ENCODE measurements around the gene CPPED1.

Gene CPPED1

DNA sequence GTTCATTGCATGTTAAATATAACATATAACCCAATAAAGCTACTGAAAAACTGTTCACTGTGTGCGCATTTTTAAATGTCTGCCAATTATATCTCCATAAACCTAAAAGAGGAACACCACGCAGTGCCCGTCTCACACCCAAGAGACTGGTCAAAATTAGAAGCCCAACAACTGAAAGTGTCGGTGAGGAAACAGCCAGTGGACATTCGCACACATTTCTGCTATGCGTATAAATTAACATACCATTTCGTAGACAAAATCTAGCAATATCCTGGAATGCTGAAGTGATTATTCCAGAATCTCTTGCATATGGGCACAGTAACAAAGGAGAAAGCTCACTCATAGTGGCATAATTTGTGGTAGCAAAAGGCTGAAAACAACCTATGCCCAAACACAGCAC is 55.9 kb downstream of the CPPED1 start:
- Histone ChIP-seq H3K4me3 (ENCODE audit: low read length) (no peak overlapping the region), H3K27me3 (ENCODE audit: control insufficient read depth, insufficient read depth, low read length) (no peaks in the 10 kb centered on the region), H3K27ac (ENCODE audit: low read length) (no peak overlapping the region), H3K4me1 (ENCODE audit: control insufficient read depth, low read depth, low read length) (no peaks in the 10 kb centered on the region), H3K9ac (ENCODE audit: low read length) (no peak overlapping the region), H3K9me3 (ENCODE audit: control insufficient read depth, low read depth, low read length) (no peaks in the 10 kb centered on the region), H3K36me3 (ENCODE audit: control insufficient read depth, low read depth, low read length) (no peaks in the 10 kb centered on the region)

DNA sequence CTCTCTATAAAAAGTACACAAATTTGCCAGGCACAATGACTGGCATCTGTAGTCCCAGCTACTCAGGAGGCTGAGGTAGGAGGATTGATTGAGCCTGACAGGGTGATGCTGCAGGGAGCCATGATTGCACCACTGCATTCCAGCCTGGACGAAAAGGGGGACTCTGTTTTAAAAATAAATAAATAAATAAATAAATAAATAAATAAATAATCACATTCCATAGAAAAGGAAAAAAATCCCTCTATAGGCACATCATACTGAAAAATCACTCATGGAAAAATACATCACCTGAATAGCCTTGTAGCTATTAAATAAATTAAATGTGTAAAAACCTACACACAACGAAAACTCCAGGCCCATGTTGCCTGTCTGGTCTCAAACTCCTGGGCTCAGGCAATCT is 56.4 kb downstream of the CPPED1 start:
- no peak overlapping the region for H3K9ac ChIP-seq (ENCODE audit: low read length)
- H3K9me3 ChIP-seq (ENCODE audit: control insufficient read depth, low read depth, low read length), result no peaks in the 10 kb centered on the region
- no peaks in the 10 kb centered on the region for H3K4me1 ChIP-seq (ENCODE audit: control insufficient read depth, low read depth, low read length)
- no peaks in the 10 kb centered on the region for H3K36me3 ChIP-seq (ENCODE audit: control insufficient read depth, low read depth, low read length)
- H3K27ac ChIP-seq (ENCODE audit: low read length), result no peak overlapping the region
- H3K27me3 ChIP-seq (ENCODE audit: control insufficient read depth, insufficient read depth, low read length), result no peaks in the 10 kb centered on the region
- H3K4me3 ChIP-seq (ENCODE audit: low read length), result no peak overlapping the region

DNA sequence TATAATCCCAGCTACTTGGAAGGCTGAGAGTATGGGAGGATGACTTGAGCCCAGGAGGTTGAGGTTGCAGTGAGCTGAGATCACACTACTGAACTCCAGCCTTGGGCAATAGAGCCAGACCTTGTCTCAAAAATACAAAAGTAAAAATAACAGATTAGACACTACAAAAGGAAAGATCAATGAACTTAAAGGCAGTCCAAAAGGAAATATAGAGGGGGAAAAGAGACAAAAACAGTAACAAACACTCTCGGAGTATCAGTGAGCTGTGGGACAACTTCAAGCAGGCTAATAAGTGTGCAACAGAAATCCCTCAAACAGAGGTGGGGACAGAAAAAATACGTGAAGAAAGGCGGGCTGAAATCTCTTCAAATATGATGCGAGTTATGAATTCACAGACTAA is 58.8 kb downstream of the CPPED1 start:
- Histone ChIP-seq H3K27me3 (ENCODE audit: control insufficient read depth, insufficient read depth, low read length) (no peaks in the 10 kb centered on the region), H3K9me3 (ENCODE audit: control insufficient read depth, low read depth, low read length) (no peaks in the 10 kb centered on the region), H3K4me3 (ENCODE audit: low read length) (no peak overlapping the region)

DNA sequence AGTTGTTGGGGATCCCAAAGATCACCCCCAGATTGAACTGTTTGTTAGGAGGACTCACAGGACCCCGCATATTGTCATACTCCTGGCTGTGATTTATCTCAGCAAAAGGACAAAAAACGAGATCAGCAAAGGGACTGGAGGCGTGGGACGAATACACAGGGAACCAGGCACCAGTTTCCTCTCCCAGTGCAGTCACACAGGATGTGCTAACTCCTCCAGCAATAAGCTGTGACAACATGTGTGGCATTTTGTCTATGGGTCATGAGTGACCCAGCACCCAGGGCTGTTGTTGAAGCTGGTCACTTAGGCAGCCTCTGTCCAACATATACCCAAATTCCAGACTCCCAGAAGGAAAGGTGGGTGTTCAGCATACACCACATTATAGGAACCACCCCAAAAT is 60.9 kb downstream of the CPPED1 start:
- Histone ChIP-seq H3K36me3 (ENCODE audit: control insufficient read depth, low read depth, low read length) (no peaks in the 10 kb centered on the region), H3K4me1 (ENCODE audit: control insufficient read depth, low read depth, low read length) (peaks cover 7% of the 10 kb centered on the region), H3K9me3 (ENCODE audit: control insufficient read depth, low read depth, low read length) (no peaks in the 10 kb centered on the region), H3K9ac (ENCODE audit: low read length) (no peak overlapping the region), H3K4me3 (ENCODE audit: low read length) (no peak overlapping the region), H3K27me3 (ENCODE audit: control insufficient read depth, insufficient read depth, low read length) (no peaks in the 10 kb centered on the region), H3K27ac (ENCODE audit: low read length) (no peak overlapping the region)

More for the DNA sequence above, 58.8 kb downstream of the CPPED1 start:
- no peak overlapping the region for H3K9ac ChIP-seq (ENCODE audit: low read length)
- no peaks in the 10 kb centered on the region for H3K36me3 ChIP-seq (ENCODE audit: control insufficient read depth, low read depth, low read length)
- peaks cover 7% of the 10 kb centered on the region for H3K4me1 ChIP-seq (ENCODE audit: control insufficient read depth, low read depth, low read length)
- no peak overlapping the region for H3K27ac ChIP-seq (ENCODE audit: low read length)

DNA sequence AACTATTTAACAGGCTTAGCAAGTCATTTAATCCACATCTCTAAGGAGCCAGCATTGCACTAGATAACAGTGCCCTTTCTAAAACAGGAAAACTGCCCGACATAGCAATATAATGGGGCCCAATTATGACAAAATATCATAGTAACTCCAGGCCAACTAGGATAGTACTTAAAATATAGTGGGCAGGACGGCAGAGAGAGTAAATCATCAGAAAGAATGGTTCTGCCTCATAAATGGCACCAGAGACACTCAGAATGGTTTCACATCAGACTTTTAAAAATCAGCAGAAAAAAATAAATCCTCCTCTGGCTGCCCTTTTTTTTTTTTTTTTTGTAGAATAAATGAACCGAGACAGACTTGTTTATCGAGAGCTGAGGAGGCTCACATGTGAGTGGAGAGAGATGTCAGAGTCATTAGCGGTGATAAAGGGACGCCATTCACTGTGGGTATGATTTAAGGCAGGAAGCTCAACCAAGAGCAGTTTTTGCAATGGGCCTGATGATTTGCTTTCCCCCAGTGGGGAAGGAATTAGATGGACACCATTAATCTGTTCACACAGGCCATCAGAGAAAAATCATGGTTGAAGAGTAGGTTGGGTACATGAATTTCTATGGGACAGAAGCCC is 62.6 kb downstream of the CPPED1 start:
- Histone ChIP-seq H3K4me3 (ENCODE audit: low read length) (no peak overlapping the region), H3K4me1 (ENCODE audit: control insufficient read depth, low read depth, low read length) (peaks cover 7% of the 10 kb centered on the region), H3K9ac (ENCODE audit: low read length) (no peak overlapping the region), H3K27ac (ENCODE audit: low read length) (no peak overlapping the region), H3K27me3 (ENCODE audit: control insufficient read depth, insufficient read depth, low read length) (no peaks in the 10 kb centered on the region), H3K36me3 (ENCODE audit: control insufficient read depth, low read depth, low read length) (no peaks in the 10 kb centered on the region), H3K9me3 (ENCODE audit: control insufficient read depth, low read depth, low read length) (no peaks in the 10 kb centered on the region)

DNA sequence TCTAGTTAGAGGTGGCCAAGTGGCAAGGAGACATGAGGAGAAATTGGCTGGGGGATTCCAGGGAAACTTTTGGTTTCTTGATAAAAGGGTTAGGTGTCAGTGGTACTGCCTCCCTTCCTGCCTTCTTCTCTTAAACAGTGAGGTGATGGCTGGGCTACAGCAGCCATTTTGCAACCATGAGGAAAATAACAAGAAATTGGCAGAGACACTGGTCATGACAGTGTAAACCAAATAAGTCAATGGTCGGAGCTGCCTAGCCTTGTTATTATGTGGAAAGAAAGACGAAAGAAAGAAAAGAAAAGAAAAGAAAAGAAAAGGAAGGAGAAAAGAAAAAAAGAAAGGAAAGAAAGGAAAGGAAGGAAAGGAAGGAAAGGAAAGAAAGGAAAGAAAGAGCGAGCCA is 63.9 kb downstream of the CPPED1 start:
- Histone ChIP-seq H3K4me3 (ENCODE audit: low read length) (no peak overlapping the region), H3K9me3 (ENCODE audit: control insufficient read depth, low read depth, low read length) (no peaks in the 10 kb centered on the region), H3K36me3 (ENCODE audit: control insufficient read depth, low read depth, low read length) (no peaks in the 10 kb centered on the region), H3K4me1 (ENCODE audit: control insufficient read depth, low read depth, low read length) (peaks cover 7% of the 10 kb centered on the region), H3K27me3 (ENCODE audit: control insufficient read depth, insufficient read depth, low read length) (no peaks in the 10 kb centered on the region), H3K9ac (ENCODE audit: low read length) (no peak overlapping the region), H3K27ac (ENCODE audit: low read length) (no peak overlapping the region)

DNA sequence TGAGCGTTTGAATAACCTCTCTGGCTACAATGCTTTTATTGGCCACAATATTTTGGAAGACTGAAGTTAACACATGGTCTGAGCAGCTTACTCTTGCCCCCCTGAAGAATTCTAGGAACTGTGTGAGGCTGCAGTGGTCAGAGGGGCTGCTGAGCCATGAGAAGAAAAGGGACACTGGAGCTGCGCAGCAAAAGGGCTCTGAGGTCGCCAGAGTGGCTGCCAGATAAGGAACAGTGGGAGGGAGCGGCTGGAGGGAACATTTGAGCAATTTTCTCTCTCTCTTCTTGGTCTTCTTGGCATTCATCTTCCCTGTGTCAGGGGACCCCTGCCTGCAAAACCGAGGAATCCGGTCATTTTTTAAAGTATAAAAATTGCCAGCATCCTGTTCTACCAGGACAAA is 66.1 kb downstream of the CPPED1 start:
- no peak overlapping the region for H3K9ac ChIP-seq (ENCODE audit: low read length)
- no peaks in the 10 kb centered on the region for H3K27me3 ChIP-seq (ENCODE audit: control insufficient read depth, insufficient read depth, low read length)
- H3K9me3 ChIP-seq (ENCODE audit: control insufficient read depth, low read depth, low read length), result no peaks in the 10 kb centered on the region
- H3K4me3 ChIP-seq (ENCODE audit: low read length), result no peak overlapping the region
- no peak overlapping the region for H3K27ac ChIP-seq (ENCODE audit: low read length)
- no peaks in the 10 kb centered on the region for H3K36me3 ChIP-seq (ENCODE audit: control insufficient read depth, low read depth, low read length)
- H3K4me1 ChIP-seq (ENCODE audit: control insufficient read depth, low read depth, low read length), result peaks cover 7% of the 10 kb centered on the region

DNA sequence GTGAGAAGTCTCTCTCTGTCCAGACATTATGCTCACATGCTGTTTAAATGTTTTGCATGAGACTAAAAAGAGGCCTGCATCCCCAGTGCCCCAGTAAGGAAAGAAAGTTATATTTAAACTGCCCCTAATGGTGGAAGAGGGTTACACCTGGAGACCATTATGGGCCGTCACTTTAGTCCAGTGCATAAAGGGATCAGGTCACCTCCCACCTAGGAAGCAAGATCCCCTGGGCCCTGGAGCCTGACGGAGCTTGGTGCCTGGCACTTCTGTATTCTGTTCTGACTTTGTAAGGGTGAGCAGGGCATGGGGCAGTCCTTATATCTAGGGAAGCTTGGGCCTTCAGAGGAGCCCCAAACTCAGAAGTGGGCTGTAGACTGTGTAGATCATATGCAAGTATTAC is 67.9 kb downstream of the CPPED1 start:
- Histone ChIP-seq H3K36me3 (ENCODE audit: control insufficient read depth, low read depth, low read length) (no peaks in the 10 kb centered on the region), H3K4me1 (ENCODE audit: control insufficient read depth, low read depth, low read length) (peaks cover 2% of the 10 kb centered on the region), H3K27me3 (ENCODE audit: control insufficient read depth, insufficient read depth, low read length) (no peaks in the 10 kb centered on the region), H3K9me3 (ENCODE audit: control insufficient read depth, low read depth, low read length) (no peaks in the 10 kb centered on the region), H3K4me3 (ENCODE audit: low read length) (no peak overlapping the region), H3K9ac (ENCODE audit: low read length) (no peak overlapping the region), H3K27ac (ENCODE audit: low read length) (no peak overlapping the region)

DNA sequence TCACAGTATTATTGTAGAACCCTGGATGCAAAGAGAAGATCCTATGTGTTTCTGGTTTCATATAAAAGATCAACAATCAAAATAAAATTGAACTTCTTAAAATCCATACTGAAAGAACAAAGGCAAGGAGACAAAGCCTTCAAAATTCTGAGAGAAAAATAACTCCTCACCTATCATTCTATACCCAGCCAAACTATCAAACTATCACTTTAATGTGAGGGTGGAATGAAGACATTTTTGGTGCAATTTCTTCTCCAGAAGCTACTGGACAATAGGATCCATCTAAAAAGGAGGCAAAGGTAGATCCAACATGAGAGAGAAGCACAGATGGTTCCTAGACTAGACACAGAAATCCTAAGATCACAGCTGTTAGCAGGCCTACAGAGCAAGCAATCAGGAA is 71.1 kb downstream of the CPPED1 start:
- no peak overlapping the region for H3K4me3 ChIP-seq (ENCODE audit: low read length)
- H3K27ac ChIP-seq (ENCODE audit: low read length), result no peak overlapping the region
- no peaks in the 10 kb centered on the region for H3K36me3 ChIP-seq (ENCODE audit: control insufficient read depth, low read depth, low read length)
- no peaks in the 10 kb centered on the region for H3K9me3 ChIP-seq (ENCODE audit: control insufficient read depth, low read depth, low read length)
- no peaks in the 10 kb centered on the region for H3K27me3 ChIP-seq (ENCODE audit: control insufficient read depth, insufficient read depth, low read length)
- H3K4me1 ChIP-seq (ENCODE audit: control insufficient read depth, low read depth, low read length), result no peaks in the 10 kb centered on the region
- no peak overlapping the region for H3K9ac ChIP-seq (ENCODE audit: low read length)

DNA sequence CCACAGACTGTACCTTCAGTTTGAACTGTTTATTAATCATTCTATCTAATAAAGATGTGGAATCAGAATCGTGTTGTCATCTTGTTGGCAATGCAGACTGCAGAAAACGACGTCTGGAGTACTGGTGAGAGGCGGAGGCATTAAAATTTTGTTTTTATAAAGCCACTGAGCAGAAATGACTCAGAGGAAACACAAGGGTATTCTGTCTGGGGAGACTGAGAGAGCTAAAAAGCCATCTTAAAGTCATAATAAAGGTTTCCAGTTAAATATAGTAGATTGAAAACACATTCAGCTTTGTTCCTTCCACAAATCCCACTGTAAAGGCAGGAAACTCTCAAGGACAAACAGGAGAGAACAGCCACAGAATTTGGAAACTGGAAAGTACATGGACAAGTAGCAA is 74.2 kb downstream of the CPPED1 start:
- H3K9me3 ChIP-seq (ENCODE audit: control insufficient read depth, low read depth, low read length), result no peaks in the 10 kb centered on the region
- no peak overlapping the region for H3K9ac ChIP-seq (ENCODE audit: low read length)

DNA sequence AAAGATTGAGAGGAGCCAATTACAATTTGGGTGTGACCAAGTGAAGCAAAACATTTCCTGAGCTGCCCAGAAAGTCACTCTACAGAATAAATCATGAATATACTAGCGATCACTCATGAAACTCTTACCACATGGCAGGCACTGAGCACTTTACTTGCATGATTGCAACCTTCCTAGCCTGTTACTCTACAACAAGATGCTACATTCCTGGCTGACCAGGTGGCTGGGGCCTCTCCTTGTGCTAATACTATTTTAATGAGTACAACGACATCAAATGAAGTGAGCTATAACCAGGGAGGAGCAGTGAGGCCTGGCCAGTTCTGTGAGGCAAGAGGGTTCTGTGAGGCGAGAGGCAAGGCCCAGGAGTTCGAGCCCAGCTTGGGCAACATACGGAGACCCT is 75.2 kb downstream of the CPPED1 start:
- Histone ChIP-seq H3K36me3 (ENCODE audit: control insufficient read depth, low read depth, low read length) (no peaks in the 10 kb centered on the region), H3K27ac (ENCODE audit: low read length) (no peak overlapping the region), H3K4me3 (ENCODE audit: low read length) (no peak overlapping the region), H3K9ac (ENCODE audit: low read length) (no peak overlapping the region), H3K4me1 (ENCODE audit: control insufficient read depth, low read depth, low read length) (no peaks in the 10 kb centered on the region), H3K27me3 (ENCODE audit: control insufficient read depth, insufficient read depth, low read length) (no peaks in the 10 kb centered on the region), H3K9me3 (ENCODE audit: control insufficient read depth, low read depth, low read length) (no peaks in the 10 kb centered on the region)

More for the DNA sequence above, 74.2 kb downstream of the CPPED1 start:
- no peak overlapping the region for H3K27ac ChIP-seq (ENCODE audit: low read length)
- no peaks in the 10 kb centered on the region for H3K4me1 ChIP-seq (ENCODE audit: control insufficient read depth, low read depth, low read length)
- H3K27me3 ChIP-seq (ENCODE audit: control insufficient read depth, insufficient read depth, low read length), result no peaks in the 10 kb centered on the region
- no peak overlapping the region for H3K4me3 ChIP-seq (ENCODE audit: low read length)
- H3K36me3 ChIP-seq (ENCODE audit: control insufficient read depth, low read depth, low read length), result no peaks in the 10 kb centered on the region

DNA sequence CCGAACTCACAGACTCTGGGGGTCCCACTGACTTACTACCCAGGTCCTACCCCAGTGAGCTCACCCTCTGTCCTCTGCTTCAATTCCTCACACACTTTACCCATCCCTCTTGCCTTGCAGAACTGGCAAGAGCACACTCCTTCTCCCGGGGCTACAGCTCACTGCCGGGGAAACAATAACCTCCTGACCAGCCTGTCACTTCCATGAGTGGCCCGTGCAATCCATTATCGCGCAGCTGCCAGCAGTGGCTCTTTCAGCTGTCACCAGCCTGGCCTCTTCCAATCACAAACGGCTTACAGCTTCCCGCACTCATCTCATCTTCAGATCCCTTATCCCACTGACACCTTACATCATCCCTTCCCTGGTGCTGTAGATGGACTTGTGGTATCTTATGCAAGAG is 79.5 kb downstream of the CPPED1 start:
- Histone ChIP-seq H3K36me3 (ENCODE audit: control insufficient read depth, low read depth, low read length) (no peaks in the 10 kb centered on the region), H3K9me3 (ENCODE audit: control insufficient read depth, low read depth, low read length) (no peaks in the 10 kb centered on the region), H3K9ac (ENCODE audit: low read length) (no peak overlapping the region), H3K27me3 (ENCODE audit: control insufficient read depth, insufficient read depth, low read length) (no peaks in the 10 kb centered on the region), H3K4me1 (ENCODE audit: control insufficient read depth, low read depth, low read length) (no peaks in the 10 kb centered on the region), H3K27ac (ENCODE audit: low read length) (no peak overlapping the region), H3K4me3 (ENCODE audit: low read length) (no peak overlapping the region)
